Measurements from ENCODE around the gene TAS2R1. TPM values are rescaled to one million over a fixed set of nuclear protein-coding genes. Genes with fewer than 3 reads are reported as not detected.

Gene TAS2R1, protein sequence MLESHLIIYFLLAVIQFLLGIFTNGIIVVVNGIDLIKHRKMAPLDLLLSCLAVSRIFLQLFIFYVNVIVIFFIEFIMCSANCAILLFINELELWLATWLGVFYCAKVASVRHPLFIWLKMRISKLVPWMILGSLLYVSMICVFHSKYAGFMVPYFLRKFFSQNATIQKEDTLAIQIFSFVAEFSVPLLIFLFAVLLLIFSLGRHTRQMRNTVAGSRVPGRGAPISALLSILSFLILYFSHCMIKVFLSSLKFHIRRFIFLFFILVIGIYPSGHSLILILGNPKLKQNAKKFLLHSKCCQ
- total RNA-seq (ENCODE audit: unreplicated experiment): not detected
- long read RNA-seq: 0 reads

DNA sequence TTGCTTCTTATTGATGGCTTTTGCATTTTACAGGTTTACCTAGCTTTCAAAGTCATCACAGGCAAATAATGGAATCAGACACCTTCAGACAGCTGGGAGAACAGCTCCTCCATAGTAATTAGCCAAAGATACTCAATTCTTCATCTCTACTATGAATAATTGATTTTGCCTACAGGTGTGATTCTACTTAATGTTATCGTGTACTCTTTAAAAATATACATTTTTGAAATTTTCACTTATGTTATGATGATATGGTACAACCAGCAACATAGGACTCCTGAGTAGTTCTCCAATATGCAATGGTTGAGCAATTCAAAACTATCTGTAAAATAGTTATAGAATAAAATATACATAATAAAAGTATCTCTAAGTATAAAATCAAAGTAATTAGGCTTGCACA lies at the start of gene TAS2R1:
Gene TAS2R1, minus strand, starts transcription at position 101 of the 400 bp plus-strand sequence. CDS start 319 bp downstream, outside the sequence.
- Mint-ChIP-seq H3K27me3 (ENCODE audit: unreplicated experiment) (no peaks in the 10 kb centered on the region), H3K4me1 (ENCODE audit: low read depth, unreplicated experiment) (peaks cover 4% of the 10 kb centered on the region), H3K27ac (ENCODE audit: unreplicated experiment) (no peak within 1 kb of the TSS), H3K36me3 (ENCODE audit: unreplicated experiment) (peaks cover 8% of the 10 kb centered on the region), H3K9me3 (ENCODE audit: unreplicated experiment) (no peaks in the 10 kb centered on the region), H3K4me3 (ENCODE audit: unreplicated experiment) (no peak within 1 kb of the TSS)
- DNase-seq: no peak
- TF ChIP-seq, protein P1, sequence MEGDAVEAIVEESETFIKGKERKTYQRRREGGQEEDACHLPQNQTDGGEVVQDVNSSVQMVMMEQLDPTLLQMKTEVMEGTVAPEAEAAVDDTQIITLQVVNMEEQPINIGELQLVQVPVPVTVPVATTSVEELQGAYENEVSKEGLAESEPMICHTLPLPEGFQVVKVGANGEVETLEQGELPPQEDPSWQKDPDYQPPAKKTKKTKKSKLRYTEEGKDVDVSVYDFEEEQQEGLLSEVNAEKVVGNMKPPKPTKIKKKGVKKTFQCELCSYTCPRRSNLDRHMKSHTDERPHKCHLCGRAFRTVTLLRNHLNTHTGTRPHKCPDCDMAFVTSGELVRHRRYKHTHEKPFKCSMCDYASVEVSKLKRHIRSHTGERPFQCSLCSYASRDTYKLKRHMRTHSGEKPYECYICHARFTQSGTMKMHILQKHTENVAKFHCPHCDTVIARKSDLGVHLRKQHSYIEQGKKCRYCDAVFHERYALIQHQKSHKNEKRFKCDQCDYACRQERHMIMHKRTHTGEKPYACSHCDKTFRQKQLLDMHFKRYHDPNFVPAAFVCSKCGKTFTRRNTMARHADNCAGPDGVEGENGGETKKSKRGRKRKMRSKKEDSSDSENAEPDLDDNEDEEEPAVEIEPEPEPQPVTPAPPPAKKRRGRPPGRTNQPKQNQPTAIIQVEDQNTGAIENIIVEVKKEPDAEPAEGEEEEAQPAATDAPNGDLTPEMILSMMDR (IDR thresholded peaks at IDR 0.05; ENCODE audit: partially characterized antibody, unreplicated experiment): no peak

DNA sequence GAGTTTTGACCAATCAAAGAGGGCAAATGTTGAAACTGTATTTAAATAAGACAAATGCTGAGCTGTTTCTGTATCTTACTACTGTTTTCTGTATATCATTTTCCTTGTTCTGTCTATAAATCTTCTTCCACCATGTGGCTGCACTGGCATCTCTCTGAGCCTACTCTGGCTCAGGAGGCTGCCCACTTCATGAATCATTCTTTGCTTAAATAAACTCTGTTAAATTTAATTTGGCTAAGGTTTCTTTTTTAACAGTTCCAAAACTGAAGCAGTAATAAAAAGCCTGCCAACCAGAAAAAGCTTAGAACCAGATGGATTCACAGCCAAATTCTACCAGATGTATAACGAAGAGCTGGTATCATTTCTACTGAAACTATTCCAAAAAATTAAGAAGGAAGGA lies 40.2 kb upstream of the TAS2R1 start:
- Mint-ChIP-seq H3K27ac (ENCODE audit: unreplicated experiment) (no peak overlapping the region), H3K4me1 (ENCODE audit: low read depth, unreplicated experiment) (no peaks in the 10 kb centered on the region), H3K4me3 (ENCODE audit: unreplicated experiment) (no peak overlapping the region), H3K9me3 (ENCODE audit: unreplicated experiment) (peaks cover 2% of the 10 kb centered on the region), H3K27me3 (ENCODE audit: unreplicated experiment) (peaks cover 2% of the 10 kb centered on the region), H3K36me3 (ENCODE audit: unreplicated experiment) (peaks cover 6% of the 10 kb centered on the region)
- TF ChIP-seq, protein P1 (IDR thresholded peaks at IDR 0.05; ENCODE audit: partially characterized antibody, unreplicated experiment): no peak
- no peak for DNase-seq

DNA sequence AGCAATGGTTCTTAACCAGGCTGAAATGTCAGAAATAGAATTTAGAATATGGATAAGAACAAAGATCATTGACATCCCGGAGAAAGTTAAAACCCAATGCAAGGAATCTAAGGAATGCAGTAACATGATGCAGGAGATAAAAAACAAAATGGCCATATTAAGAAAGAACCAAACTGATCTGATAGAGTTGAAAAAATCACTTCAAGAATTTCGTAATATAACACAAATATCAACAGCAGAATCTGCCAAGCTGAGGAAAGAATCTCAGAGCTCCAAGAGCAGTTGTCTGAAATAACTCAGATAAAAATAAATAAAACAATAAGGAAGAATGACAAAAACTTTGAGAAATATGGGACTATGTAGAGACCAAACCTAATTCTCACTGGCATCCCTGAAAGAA lies 37.8 kb upstream of the TAS2R1 start:
- TF ChIP-seq, protein P1 (IDR thresholded peaks at IDR 0.05; ENCODE audit: partially characterized antibody, unreplicated experiment): no peak
- DNase-seq: no peak
- H3K4me1 Mint-ChIP-seq (ENCODE audit: low read depth, unreplicated experiment): no peaks in the 10 kb centered on the region
- peaks cover 2% of the 10 kb centered on the region for H3K27me3 Mint-ChIP-seq (ENCODE audit: unreplicated experiment)
- H3K9me3 Mint-ChIP-seq (ENCODE audit: unreplicated experiment): peaks cover 2% of the 10 kb centered on the region
- peaks cover 6% of the 10 kb centered on the region for H3K36me3 Mint-ChIP-seq (ENCODE audit: unreplicated experiment)
- H3K27ac Mint-ChIP-seq (ENCODE audit: unreplicated experiment): no peak overlapping the region
- H3K4me3 Mint-ChIP-seq (ENCODE audit: unreplicated experiment): no peak overlapping the region

DNA sequence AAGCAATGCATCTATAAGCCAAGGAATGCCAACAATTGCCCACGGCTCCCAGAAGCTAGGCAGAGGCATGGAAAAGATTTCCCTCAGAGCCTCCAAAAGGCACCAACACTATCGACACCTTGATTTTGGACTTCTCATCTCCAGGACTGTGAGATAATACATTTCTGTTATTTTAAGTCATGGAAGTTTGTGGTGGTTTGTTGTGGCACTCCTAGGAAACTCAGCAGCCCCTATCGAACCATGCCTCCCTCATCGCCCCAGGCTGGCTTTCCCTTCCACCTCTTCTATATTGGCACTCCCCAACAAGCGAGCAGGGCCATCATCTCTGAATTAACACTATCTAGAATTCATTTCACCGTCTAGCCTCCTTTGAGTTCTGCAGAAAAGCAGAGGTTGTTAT lies 33.7 kb upstream of the TAS2R1 start:
- Mint-ChIP-seq H3K36me3 (ENCODE audit: unreplicated experiment) (no peaks in the 10 kb centered on the region), H3K9me3 (ENCODE audit: unreplicated experiment) (no peaks in the 10 kb centered on the region), H3K4me3 (ENCODE audit: unreplicated experiment) (no peak overlapping the region), H3K27me3 (ENCODE audit: unreplicated experiment) (peaks cover 2% of the 10 kb centered on the region), H3K27ac (ENCODE audit: unreplicated experiment) (no peak overlapping the region), H3K4me1 (ENCODE audit: low read depth, unreplicated experiment) (no peaks in the 10 kb centered on the region)
- TF ChIP-seq, protein P1 (IDR thresholded peaks at IDR 0.05; ENCODE audit: partially characterized antibody, unreplicated experiment): no peak
- DNase-seq: no peak

DNA sequence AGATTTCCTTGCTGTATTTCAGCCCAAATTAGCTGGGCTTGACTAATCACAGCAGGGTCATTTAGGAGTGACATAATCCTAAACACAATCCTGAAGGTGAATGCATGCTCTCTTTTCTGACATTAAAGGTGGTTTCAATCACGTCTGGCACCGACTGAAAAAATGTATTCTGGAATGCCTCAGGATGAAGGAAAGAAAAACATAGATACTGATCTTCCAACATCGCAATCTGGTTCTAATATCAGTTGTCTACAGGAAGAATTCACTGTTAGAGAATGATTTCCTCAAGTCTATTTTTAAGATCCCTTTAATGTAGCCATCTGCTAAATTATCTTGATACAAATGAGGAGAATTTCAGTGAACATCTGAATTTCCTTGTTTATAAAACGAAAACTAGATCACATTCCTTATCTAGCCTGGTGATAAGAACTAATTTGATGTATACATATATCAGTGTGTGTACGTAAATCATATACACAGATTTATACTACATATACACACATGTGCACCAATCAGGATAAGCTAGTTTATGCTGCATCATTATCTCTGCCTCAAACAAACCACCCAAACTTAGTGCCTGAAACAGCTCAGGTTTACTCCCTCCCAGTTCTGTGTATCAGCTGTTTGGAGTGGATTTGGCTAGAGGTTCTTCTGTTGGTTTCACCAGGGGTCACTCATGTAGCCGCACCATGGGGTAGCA lies 31.3 kb upstream of the TAS2R1 start:
- no peaks in the 10 kb centered on the region for H3K9me3 Mint-ChIP-seq (ENCODE audit: unreplicated experiment)
- TF ChIP-seq, protein P1 (IDR thresholded peaks at IDR 0.05; ENCODE audit: partially characterized antibody, unreplicated experiment): no peak
- H3K4me1 Mint-ChIP-seq (ENCODE audit: low read depth, unreplicated experiment): no peaks in the 10 kb centered on the region
- no peaks in the 10 kb centered on the region for H3K27me3 Mint-ChIP-seq (ENCODE audit: unreplicated experiment)
- H3K4me3 Mint-ChIP-seq (ENCODE audit: unreplicated experiment): no peak overlapping the region
- H3K27ac Mint-ChIP-seq (ENCODE audit: unreplicated experiment): no peak overlapping the region
- no peaks in the 10 kb centered on the region for H3K36me3 Mint-ChIP-seq (ENCODE audit: unreplicated experiment)
- DNase-seq: no peak

Data from glutamatergic neuron (in vitro differentiated cells).